Activated B cell treated with CpG ODN at 0.5 μM for 24 hours (primary cell): ENCODE data around the gene CDC42BPG. TPM values are rescaled to one million over a fixed set of nuclear protein-coding genes. Genes with fewer than 3 reads are reported as not detected.
A peak's percentile ranks its signal among the peaks of the same experiment; 100 is the strongest.

Experiments
- ATAC-seq: fragments of 200-7000 bp; cut with Tn5 transposase; one replicate; pipeline ENCODE4 v1.10.0; 2021; ENCODE audit warnings: low read depth, mild to moderate bottlenecking, moderate library complexity
- CTCF ChIA-PET: fragments of 350-600 bp; sonication (Branson Sonifier 250); formaldehyde crosslinking; loops from one replicate; lab custom pipeline; 2021; ENCODE audit warnings: antibody characterized with exemption; lab: Charles Lee
- POLR2A ChIA-PET: fragments of 350-600 bp; sonication (Branson Sonifier 250); formaldehyde crosslinking; loops from one replicate; lab custom pipeline; 2021; ENCODE audit warnings: antibody characterized with exemption; lab: Charles Lee
- DNase-seq: peaks from one replicate; pipeline ENCODE4 v3.0.0; 2022
- H3K27ac Mint-ChIP-seq: one replicate; pipeline ENCODE4 v1.8.0; 2020; ENCODE audit warnings: mixed read lengths
- H3K27me3 Mint-ChIP-seq: one replicate; pipeline ENCODE4 v1.8.0; 2021; ENCODE audit warnings: mixed read lengths
- H3K36me3 Mint-ChIP-seq: one replicate; pipeline ENCODE4 v1.8.0; 2021; ENCODE audit warnings: low read depth, mixed read lengths
- H3K4me1 Mint-ChIP-seq: one replicate; pipeline ENCODE4 v1.8.0; 2021; ENCODE audit warnings: mixed read lengths
- H3K4me3 Mint-ChIP-seq: one replicate; pipeline ENCODE4 v1.8.0; 2020; ENCODE audit warnings: mild to moderate bottlenecking, mixed read lengths
- H3K9me3 Mint-ChIP-seq: one replicate; pipeline ENCODE4 v1.8.0; 2020; ENCODE audit warnings: mixed read lengths
- CTCF ChIP-seq: fragments of 200-600 bp; IDR thresholded peaks from one replicate; pipeline ENCODE4 v1.8.0; 2022; ENCODE audit warnings: antibody characterized with exemption, mild to moderate bottlenecking
- intact Hi-C: fragments of 100-400 bp; cut with micrococcal nuclease; formaldehyde crosslinking; loops from one replicate; pipeline ENCODE4 v1.15.1; 2024
- total RNA-seq: library from RNA; stranded (reverse); gene quantifications from 2 replicates; pipeline ENCODE4 v1.2.3, GENCODE V29; 2022

The CDC42BPG gene
- total RNA-seq, 1 donor from 2014 or later, result 3.7 TPM

DNA sequence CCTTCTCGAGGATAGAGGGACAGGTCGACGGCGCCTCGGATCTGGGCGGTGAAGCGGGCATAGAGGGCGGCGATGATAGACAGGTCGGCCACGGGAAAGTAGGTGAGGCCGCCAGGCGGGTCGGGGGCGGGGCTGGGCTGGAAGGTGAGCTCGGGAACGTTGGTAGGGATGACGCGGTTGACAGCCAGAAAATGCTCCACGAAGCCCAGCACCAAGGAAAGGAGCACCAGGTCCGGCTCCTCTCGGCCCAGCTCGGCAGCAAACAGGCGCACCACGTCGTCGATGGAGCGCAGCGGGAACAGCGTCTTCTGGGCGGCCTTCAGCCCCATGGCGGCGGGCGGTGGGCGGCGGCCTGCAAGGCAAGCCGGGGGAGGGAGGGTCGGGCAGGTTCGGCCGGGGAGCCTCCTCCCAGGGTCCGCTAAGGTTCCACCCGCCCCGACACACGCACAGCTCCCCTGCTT is 34.6 kb downstream of the CDC42BPG start:
- ATAC-seq, result peak; percentile 15
- TF ChIP-seq CTCF, result no peak
- Mint-ChIP-seq H3K4me1 (peaks cover 32% of the 10 kb centered on the region), H3K4me3 (peak overlapping the region; percentile 96), H3K27ac (peak overlapping the region; percentile 85), H3K9me3 (no peaks in the 10 kb centered on the region), H3K36me3 (peaks cover 28% of the 10 kb centered on the region), H3K27me3 (no peaks in the 10 kb centered on the region)
- peak; percentile 22 for DNase-seq
- ChIA-PET POLR2A (interaction anchor here (0.6 to 3.1 kb wide), 10 partner anchors 9 to 1311 kb away, joined by 3 to 34 read pairs (median 6); partner anchors contain the start of genes BATF2 and SF1), CTCF (interaction anchor here (1.8 kb wide), 2 partner anchors 38 to 84 kb away, joined by 3 to 5 read pairs; no protein-coding TSS in a partner anchor)
- intact Hi-C loops, result loop anchor here (1.0 to 2.0 kb wide), 6 partner anchors 8 to 114 kb away; partner anchors contain the start of genes CDC42BPG, EHD1, PPP2R5B and RASGRP2

GRCh38 chr11:64805481-64805880 is 39.0 kb downstream of the CDC42BPG start:
- no peaks in the 10 kb centered on the region for H3K27me3 Mint-ChIP-seq
- H3K4me1 Mint-ChIP-seq, result peaks cover 46% of the 10 kb centered on the region
- H3K27ac Mint-ChIP-seq, result no peak overlapping the region
- ChIA-PET POLR2A (no interaction called here), CTCF (no interaction called here)
- H3K36me3 Mint-ChIP-seq, result peaks cover 34% of the 10 kb centered on the region
- no peak for DNase-seq
- no peak overlapping the region for H3K4me3 Mint-ChIP-seq
- intact Hi-C loops, result no loop called here
- ATAC-seq, result no peak
- no peak for TF ChIP-seq CTCF
- no peaks in the 10 kb centered on the region for H3K9me3 Mint-ChIP-seq

DNA sequence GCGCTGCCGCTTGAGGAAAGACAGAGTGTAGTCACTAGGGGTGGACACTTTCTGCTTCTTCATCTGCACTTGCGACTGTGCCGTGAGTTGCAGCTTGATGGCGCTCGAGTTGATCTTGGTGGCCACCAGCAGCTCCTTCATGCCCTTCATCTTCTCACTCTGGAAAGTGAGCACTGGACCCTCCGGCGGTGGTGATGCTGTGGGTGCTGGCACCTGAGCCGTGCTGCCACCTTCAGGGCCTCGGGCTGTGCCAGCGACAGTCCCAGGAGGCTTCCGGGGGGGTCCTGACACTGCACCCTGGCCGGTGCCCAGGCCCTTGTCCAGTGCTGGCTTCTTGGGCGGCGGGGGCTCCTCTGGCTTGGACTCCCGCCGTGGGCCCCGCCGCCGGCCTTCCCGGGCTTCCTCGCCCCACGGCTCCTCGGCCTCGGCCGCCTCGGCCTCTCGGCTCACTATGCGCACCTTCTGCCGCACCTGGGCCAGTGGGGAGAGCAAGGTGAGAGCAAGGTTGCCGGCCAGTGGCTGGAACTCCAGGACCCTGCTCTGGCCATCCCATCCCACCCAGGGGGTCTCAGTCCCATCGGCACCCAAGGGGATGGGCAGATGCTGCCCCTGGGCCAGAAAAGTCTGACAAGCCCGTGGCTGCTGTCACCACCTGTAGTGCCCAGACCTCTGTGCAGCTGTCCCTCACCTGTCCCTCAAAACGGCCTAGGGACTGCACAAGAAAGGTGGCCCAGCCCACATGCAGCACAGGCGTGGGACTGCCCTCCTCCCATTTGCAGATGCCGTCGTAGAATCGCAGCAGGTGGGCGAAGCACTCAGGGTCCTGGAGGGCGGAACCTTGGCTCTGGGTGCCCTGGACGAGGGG is 39.9 kb downstream of the CDC42BPG start:
- peaks cover 35% of the 10 kb centered on the region for H3K36me3 Mint-ChIP-seq
- no peaks in the 10 kb centered on the region for H3K27me3 Mint-ChIP-seq
- H3K27ac Mint-ChIP-seq, result no peak overlapping the region
- no peak for TF ChIP-seq CTCF
- DNase-seq (no peak), ATAC-seq (no peak)
- ChIA-PET CTCF (interaction anchor here (5.1 kb wide), 1 partner anchor 18 kb away, joined by 29 read pairs; no protein-coding TSS in a partner anchor), POLR2A (interaction anchor here (1.0 to 7.1 kb wide), 4 partner anchors 26 to 60 kb away, joined by 3 to 86 read pairs (median 18); partner anchors contain the start of genes RASGRP2 and SF1)
- H3K9me3 Mint-ChIP-seq, result no peaks in the 10 kb centered on the region
- peaks cover 49% of the 10 kb centered on the region for H3K4me1 Mint-ChIP-seq
- H3K4me3 Mint-ChIP-seq, result peak overlapping the region; percentile 87
- intact Hi-C loops, result loop anchor here (5.0 kb wide), 1 partner anchor 208 kb away; the partner anchor contains the start of gene ARL2

DNA sequence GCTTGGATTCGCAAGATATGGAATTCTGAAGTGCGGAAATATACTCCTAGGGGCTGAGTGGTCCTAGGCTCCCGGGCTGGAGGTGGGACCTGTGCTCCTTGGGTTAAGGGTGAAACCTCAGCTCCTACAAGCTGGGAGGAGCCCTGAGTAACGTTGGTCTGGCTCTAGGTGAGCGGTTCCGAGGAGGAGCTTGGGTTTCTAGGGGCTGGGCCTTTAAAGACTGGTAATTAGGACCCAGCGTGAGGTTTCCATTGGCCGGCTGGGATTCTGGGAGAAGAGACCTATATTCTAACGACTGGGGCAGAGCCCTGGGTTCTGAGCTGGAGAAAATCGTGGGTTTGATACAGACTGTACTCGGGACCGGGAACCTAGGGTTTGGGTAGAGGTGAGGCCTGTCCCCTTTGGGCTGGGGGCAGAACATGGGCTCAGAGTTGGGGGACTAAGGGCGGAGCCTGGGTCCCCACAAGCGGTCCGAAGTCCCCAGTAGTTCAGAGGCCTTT is 40.6 kb downstream of the CDC42BPG start:
- peaks cover 40% of the 10 kb centered on the region for H3K36me3 Mint-ChIP-seq
- H3K27ac Mint-ChIP-seq, result peak overlapping the region; percentile 86
- CTCF ChIA-PET, result interaction anchor here (5.1 kb wide), 1 partner anchor 17 kb away, joined by 29 read pairs; no protein-coding TSS in a partner anchor
- no peaks in the 10 kb centered on the region for H3K9me3 Mint-ChIP-seq
- H3K27me3 Mint-ChIP-seq, result no peaks in the 10 kb centered on the region
- ATAC-seq (no peak), DNase-seq (no peak)
- intact Hi-C loops, result loop anchor here (1.0 to 5.0 kb wide), 4 partner anchors 47 to 208 kb away; partner anchors contain the start of gene ARL2
- peak overlapping the region; percentile 87 for H3K4me3 Mint-ChIP-seq
- H3K4me1 Mint-ChIP-seq, result peaks cover 50% of the 10 kb centered on the region
- TF ChIP-seq CTCF, result no peak
- POLR2A ChIA-PET, result interaction anchor here (0.9 to 7.1 kb wide), 6 partner anchors 25 to 308 kb away, joined by 3 to 86 read pairs (median 10); partner anchors contain the start of genes RASGRP2, SF1 and TM7SF2
